ENCODE results near the gene RTP2. TPM values are rescaled to one million over a fixed set of nuclear protein-coding genes. Genes with fewer than 3 reads are reported as not detected.

The RTP2 gene
- polyA plus RNA-seq, 1 experiment, result not detected

DNA sequence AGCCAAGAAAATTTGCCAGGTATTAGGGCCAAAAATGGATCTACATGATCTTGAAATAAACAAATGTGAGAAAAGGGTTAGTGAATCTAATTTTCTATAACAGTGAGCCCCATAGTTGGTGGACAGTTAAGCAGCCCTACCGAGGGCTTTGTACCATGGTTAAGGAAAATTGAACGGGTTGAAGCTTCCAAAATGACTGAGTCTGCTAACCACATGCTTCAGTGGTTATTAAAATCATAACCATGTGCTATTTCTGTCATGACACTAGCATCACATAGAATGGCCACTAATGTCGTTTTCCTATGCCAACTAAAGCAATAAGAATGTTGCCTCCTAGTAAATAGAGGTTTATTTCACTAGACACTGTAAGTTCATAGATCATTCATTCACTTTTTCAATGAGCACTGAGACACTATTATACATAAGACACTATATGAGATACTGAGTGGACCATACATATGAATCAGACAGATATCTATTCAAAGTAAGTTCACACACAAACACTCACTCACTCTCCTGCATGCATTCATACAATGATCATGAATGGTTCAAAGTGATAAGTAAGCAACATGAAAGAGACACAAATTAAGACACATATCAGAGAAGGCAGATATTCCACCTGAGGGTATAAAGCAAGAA lies 36.5 kb downstream of the RTP2 start:
- Histone ChIP-seq H3K27me3 (ENCODE audit: control insufficient read depth, insufficient read depth, low read length) (peaks cover 9% of the 10 kb centered on the region), H3K9me3 (ENCODE audit: control insufficient read depth, insufficient read depth, low read length) (no peaks in the 10 kb centered on the region; the same call in 1 of the 2 replicates), H3K27ac (ENCODE audit: low read depth, low read length) (no peak overlapping the region), H3K4me3 (ENCODE audit: low read depth, low read length) (no peak overlapping the region)
- CTCF ChIA-PET, result no interaction called here
- TF ChIP-seq, protein P1, sequence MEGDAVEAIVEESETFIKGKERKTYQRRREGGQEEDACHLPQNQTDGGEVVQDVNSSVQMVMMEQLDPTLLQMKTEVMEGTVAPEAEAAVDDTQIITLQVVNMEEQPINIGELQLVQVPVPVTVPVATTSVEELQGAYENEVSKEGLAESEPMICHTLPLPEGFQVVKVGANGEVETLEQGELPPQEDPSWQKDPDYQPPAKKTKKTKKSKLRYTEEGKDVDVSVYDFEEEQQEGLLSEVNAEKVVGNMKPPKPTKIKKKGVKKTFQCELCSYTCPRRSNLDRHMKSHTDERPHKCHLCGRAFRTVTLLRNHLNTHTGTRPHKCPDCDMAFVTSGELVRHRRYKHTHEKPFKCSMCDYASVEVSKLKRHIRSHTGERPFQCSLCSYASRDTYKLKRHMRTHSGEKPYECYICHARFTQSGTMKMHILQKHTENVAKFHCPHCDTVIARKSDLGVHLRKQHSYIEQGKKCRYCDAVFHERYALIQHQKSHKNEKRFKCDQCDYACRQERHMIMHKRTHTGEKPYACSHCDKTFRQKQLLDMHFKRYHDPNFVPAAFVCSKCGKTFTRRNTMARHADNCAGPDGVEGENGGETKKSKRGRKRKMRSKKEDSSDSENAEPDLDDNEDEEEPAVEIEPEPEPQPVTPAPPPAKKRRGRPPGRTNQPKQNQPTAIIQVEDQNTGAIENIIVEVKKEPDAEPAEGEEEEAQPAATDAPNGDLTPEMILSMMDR (IDR thresholded peaks at IDR 0.05; ENCODE audit: low read depth, low read length), result no peak
- POLR2A ChIA-PET, result no interaction called here
- DNase-seq (ENCODE audit: low read depth, low spot score), result no peak

DNA sequence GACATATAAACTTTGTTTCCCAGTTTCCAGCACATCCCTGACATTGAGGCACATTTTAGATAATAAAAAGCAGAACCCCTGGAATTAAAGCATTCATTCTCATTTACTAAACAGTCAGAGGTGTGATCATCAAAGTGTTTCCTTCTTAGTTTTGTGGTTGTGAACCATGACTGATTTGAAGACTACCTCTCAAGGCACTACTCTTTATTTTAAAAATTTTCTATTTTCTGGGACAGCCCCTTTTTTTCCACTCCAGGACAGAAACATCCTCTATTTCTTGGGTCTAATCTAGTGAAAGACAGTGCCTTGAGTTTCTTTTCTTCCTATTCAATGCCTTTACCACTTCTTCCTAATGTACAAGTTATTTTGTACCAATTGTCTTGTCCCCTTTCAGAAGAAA lies 37.3 kb downstream of the RTP2 start:
- TF ChIP-seq, protein P1 (IDR thresholded peaks at IDR 0.05; ENCODE audit: low read depth, low read length), result no peak
- Histone ChIP-seq H3K4me3 (ENCODE audit: low read depth, low read length) (no peak overlapping the region), H3K9me3 (ENCODE audit: control insufficient read depth, insufficient read depth, low read length) (no peaks in the 10 kb centered on the region; the same call in 1 of the 2 replicates), H3K27me3 (ENCODE audit: control insufficient read depth, insufficient read depth, low read length) (peaks cover 2% of the 10 kb centered on the region), H3K27ac (ENCODE audit: low read depth, low read length) (no peak overlapping the region)
- ChIA-PET POLR2A (no interaction called here), CTCF (interaction anchor here (1.4 to 3.3 kb wide), 3 partner anchors 12 to 346 kb away, joined by 3 to 21 read pairs (median 19); no protein-coding TSS in a partner anchor)
- DNase-seq (ENCODE audit: low read depth, low spot score), result no peak

DNA sequence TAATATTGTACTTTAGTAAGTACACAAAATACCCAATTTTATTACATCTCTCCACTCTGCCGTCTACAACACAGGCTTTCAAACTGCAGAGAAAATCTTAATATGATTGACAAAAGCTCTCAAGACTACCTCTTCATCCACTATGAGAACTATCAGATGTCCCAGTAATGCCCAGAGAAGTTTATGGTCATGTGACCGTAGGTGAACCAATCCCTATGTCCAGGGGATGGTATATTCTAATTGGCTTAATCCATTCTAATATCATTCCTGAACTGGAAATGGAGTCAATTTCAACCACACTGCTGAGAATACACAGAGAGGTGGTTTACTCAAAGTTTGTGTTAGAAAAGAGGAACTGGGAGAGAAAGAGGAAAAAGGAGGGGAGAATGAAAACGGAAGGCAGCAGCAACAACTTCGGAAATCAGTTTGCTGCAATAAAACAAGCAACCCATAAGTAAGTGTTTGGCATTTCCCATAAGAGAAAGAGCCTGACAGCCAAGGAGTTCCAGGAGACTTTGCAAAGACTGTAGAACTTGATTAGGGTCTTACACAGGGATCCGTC lies 39.4 kb downstream of the RTP2 start:
- Histone ChIP-seq H3K27ac (ENCODE audit: low read depth, low read length) (no peak overlapping the region), H3K27me3 (ENCODE audit: control insufficient read depth, insufficient read depth, low read length) (no peaks in the 10 kb centered on the region), H3K9me3 (ENCODE audit: control insufficient read depth, insufficient read depth, low read length) (no peaks in the 10 kb centered on the region), H3K4me3 (ENCODE audit: low read depth, low read length) (no peak overlapping the region)
- CTCF ChIA-PET, result interaction anchor here (3.1 to 3.3 kb wide), 2 partner anchors 16 to 344 kb away, joined by 19 to 21 read pairs; no protein-coding TSS in a partner anchor
- TF ChIP-seq, protein P1 (IDR thresholded peaks at IDR 0.05; ENCODE audit: low read depth, low read length), result no peak
- POLR2A ChIA-PET, result no interaction called here
- DNase-seq (ENCODE audit: low read depth, low spot score), result no peak

DNA sequence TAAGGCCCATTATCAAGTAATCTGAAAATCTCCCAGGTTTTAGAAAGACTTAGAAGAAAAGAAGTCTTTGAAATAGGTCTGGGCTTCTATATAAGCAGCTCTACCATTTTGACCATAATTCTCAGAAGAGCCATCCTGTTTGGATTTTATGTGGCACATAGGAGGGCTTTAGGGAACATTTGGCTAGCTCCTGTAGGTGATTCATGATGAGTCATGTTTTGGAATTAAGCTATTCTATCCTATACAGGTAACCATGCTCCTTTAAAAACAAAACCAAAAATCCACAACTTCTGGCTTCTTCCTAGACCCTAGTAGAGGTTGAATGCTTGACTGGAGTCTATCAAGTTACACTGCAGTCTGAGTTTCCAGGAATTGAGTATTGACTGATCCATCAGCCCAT lies 41.1 kb downstream of the RTP2 start:
- CTCF ChIA-PET, result interaction anchor here (0.9 kb wide), 1 partner anchor 18 kb away, joined by 3 read pairs; no protein-coding TSS in a partner anchor
- DNase-seq (ENCODE audit: low read depth, low spot score), result no peak
- POLR2A ChIA-PET, result no interaction called here
- Histone ChIP-seq H3K27ac (ENCODE audit: low read depth, low read length) (no peak overlapping the region), H3K27me3 (ENCODE audit: control insufficient read depth, insufficient read depth, low read length) (no peaks in the 10 kb centered on the region), H3K9me3 (ENCODE audit: control insufficient read depth, insufficient read depth, low read length) (no peaks in the 10 kb centered on the region), H3K4me3 (ENCODE audit: low read depth, low read length) (no peak overlapping the region)
- TF ChIP-seq, protein P1 (IDR thresholded peaks at IDR 0.05; ENCODE audit: low read depth, low read length), result no peak

DNA sequence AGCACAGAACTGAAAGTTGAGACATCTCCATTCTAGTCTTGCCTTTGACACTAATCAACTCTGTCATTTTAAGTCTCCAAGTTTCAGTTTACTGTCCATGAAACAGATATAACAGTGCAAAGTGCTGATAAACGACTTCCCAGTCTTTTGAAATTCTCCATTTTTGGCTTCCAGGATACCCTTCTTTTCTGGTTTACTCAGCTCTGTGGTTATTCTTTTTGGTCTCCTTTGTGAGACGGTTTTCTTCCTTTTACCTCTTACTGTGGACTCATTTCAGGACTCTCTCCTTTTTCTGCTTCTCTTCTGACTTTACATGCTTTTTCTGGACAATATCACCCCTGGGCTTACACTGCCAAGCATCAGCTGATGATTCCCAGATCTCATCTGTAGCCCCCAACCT lies 51.1 kb downstream of the RTP2 start:
- peaks cover 10% of the 10 kb centered on the region for H3K27me3 ChIP-seq (ENCODE audit: control insufficient read depth, insufficient read depth, low read length)
- H3K4me3 ChIP-seq (ENCODE audit: low read depth, low read length), result no peak overlapping the region
- DNase-seq (ENCODE audit: low read depth, low spot score), result no peak
- H3K27ac ChIP-seq (ENCODE audit: low read depth, low read length), result no peak overlapping the region
- TF ChIP-seq, protein P1 (IDR thresholded peaks at IDR 0.05; ENCODE audit: low read depth, low read length), result no peak
- H3K9me3 ChIP-seq (ENCODE audit: control insufficient read depth, insufficient read depth, low read length), result no peaks in the 10 kb centered on the region
- CTCF ChIA-PET, result no interaction called here
- POLR2A ChIA-PET, result no interaction called here
